Tibial nerve (tissue), 4 donors: ENCODE results near the gene ALKBH4.
"Not testable (repeated sequence)": the region's sequence is repeated elsewhere in the genome, so short reads cannot be mapped to it uniquely, and the experiment has no call there.

Experiments used
- CTCF ChIP-seq, 5 experiments: fragments of 200-600 bp in 3 of 5; fragments of 450-650 bp in 2 of 5; sonication (generic) in 3 of 5; IDR thresholded peaks; one replicate each; pipeline ENCODE4 v1.5.1; 2016 to 2019; ENCODE audit warnings: antibody characterized with exemption in 5 of 5, mild to moderate bottlenecking in 3 of 5, moderate library complexity in 2 of 5
- EP300 ChIP-seq, 2 donors: sonication (generic); formaldehyde crosslinking; IDR thresholded peaks; one replicate each; pipeline ENCODE4 v1.6.1; 2017; ENCODE audit warnings: antibody characterized with exemption in 2 of 2, mild to moderate bottlenecking in 1 of 2
- POLR2A ChIP-seq, 2 donors: fragments of 450-650 bp; IDR thresholded peaks; one replicate each; pipeline ENCODE4 v1.6.1; 2017; ENCODE audit warnings: antibody characterized with exemption in 2 of 2, mild to moderate bottlenecking in 2 of 2, moderate library complexity in 2 of 2

- TF ChIP-seq CTCF, POLR2A, EP300 (IDR thresholded peaks at IDR 0.05): not testable (repeated sequence)
These were observed 33.7 kb upstream of the ALKBH4 start for GRCh38 chr7:102498321-102498720.
